Inferior parietal cortex (tissue), 1 donor: ENCODE measurements around the gene GTF2I.
"Not testable (repeated sequence)": the region's sequence is repeated elsewhere in the genome, so short reads cannot be mapped to it uniquely, and the experiment has no call there.

Experiments
- DNase-seq: peaks from one replicate; pipeline ENCODE4 v3.0.0-alpha.2; 2016; ENCODE audit errors: extremely low spot score

Gene GTF2I

DNA sequence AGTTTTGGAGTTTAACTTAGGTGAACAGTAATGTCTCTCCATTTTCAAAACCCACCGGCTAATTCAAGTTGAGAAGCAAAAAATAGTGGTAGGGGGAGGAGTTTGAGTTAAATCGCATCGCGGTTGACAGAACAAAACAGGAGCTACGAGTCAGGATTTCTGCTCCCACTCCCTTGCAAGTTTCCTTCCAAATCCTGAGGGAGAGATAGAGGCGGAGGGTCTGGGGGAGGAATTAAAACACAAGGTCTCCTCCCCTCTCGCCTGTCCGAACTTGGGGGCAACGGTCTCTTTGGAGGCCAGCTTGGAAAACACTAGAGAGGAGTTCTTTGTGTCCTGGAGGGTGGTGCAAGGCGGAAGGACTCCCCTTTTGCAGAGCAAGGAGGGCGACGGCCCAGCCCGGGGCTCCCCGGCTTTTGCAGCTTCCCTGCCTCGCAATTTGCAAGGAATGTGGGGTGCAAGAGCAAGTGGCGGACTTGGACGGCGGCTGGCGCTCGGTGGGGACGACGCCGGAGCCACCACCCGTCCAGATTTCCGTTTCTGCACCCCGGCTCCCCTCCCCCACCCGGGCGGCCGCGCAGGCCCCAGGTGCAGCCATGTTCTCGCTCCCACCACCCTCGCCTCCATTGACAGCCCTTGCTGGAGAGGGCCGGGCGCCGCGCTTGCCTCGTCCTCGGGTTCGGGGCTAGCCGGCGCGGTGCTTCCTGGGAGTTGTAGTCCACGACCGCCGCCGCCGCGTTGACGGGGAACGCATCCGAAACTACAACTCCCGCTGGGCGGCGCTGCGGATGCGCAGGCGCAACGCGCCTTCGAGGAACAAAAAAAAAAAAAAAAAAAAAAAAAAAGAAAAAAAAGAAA is 454 bp upstream of the GTF2I start:
- DNase-seq = peak; percentile 96

DNA sequence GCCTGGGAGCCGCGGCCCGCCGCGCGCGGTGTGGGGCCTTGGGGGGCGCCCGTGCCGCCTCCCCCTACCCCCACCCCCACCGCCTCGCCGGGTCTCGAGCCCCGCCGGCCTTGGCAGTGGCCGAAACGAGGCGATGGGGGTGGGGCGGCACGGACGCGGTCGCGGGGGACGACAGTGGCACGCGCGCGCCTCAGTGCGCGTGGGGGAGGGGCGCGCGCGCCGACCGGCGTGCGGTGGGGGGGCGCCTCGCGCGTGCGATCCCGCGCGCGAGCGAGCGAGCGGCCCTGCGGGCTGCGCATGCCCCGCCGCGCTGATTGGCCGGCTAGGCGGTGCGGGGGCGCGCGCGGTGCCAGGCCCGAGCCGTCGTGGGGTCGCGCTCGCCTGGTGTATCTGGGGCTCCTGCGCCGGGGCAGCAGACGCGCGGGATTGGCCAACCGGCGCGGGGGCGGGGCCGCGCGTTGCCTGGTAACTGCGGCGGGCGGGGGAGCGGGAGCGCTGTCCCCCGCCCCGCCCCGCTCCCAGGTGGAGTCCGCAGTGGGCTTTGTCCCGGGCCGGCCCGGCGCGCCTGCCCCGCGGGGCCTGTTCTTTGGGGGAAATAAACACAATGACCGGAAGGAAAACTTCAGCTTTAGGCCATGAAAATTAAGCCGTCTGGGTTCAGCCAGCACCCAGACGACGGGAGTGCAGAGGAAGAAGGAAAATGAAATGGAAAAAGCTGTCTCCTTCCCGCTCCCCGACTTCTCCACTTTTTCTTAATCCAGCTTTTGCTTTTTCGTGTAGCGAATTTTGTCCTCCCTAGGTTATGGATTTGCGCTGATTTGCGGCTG is 873 bp downstream of the GTF2I start:
- peak; percentile 88 for DNase-seq

DNA sequence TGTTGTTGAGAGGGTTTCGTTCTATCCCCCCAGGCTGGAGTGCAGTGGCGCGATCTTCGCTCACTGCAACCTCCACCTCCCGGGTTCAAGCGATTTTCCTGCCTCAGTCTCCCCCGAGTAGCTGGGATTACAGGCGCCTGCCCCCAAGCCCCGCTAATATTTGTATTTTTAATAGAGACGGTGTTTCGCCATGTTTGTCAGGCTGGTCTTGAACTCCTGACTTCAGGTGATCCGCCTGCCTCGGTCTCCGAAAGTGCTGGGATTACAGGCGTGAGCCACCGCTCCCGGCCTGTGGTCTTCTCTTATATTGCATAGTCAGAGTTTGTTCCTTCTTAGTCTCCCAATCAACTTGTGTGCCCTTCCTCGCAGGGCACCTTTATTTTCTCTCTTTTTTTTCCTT is 2.7 kb downstream of the GTF2I start:
- not testable (repeated sequence) for DNase-seq

DNA sequence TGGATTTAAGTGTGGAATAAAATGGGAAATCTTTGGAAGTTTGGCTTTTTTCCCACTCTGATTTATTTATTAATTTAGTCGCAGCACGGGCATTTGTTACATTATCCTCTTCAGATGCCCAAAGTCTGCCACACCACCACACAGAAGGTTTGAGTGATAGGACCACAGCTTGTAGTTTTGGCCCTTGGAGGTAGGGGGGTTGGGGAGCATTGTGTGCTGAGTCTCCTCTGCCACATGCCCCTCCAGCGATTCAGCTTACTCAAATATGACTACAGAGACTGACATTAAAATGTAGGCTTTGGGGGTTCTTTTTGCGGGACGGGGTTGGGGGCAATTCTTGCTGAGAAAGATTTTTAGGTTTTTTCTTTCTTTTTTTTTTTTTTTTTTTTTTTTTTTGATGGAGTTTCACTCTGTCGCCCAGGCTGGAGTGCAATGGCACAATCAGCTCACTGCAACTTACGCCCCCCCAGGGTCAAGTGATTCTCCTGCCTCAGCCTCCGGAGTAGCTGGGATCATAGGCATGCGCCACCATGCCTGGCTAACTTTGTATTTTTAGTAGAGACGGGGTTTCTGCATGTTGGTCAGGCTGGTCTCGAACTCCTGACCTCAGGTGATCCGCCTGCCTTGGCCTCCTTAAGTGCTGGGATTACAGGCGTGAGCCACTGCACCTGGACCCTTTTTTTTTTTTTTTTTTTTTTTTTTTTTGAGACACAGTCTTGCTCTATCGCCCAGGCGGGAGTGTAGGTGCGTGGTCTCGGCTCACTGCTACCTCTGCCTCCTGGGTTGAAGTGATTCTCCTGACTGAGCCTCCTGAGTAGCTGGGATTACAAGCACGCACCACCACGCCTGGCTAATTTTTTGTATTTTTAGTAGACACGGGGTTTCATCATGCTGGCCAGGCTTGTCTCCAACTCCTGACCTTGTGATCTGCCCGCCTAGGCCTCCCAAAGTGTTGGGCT is 4.6 kb downstream of the GTF2I start:
- DNase-seq = not testable (repeated sequence)

DNA sequence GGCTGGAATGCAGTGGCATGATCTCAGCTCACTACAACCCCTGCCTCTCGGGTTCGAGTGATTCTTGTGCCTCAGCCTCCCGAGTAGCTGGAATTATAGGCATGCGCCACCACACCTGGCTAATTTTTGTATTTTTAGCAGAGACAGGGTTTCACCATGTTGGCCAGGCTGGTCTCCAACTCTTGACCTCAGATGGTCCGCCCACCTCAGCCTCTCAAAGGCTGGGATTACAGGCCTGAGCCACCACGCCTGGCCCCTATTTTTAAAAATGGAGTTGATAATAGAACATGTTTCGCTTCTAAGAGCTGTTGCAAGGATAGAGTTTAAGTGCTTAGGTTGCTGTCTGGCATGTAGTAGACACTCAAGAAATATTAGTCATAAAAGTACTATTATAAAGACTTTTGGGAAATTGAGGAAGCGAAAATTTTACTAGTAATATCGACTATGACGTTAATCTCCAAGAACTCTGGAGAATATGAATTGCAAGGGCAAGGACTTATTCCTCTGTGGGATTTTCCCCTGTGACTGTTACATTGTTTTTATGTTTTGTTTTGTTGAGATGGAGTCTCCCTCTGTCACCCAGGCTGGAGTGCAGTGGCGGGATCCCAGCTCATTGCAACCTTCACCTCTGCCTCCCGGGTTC is 7.9 kb downstream of the GTF2I start:
- no peak for DNase-seq

DNA sequence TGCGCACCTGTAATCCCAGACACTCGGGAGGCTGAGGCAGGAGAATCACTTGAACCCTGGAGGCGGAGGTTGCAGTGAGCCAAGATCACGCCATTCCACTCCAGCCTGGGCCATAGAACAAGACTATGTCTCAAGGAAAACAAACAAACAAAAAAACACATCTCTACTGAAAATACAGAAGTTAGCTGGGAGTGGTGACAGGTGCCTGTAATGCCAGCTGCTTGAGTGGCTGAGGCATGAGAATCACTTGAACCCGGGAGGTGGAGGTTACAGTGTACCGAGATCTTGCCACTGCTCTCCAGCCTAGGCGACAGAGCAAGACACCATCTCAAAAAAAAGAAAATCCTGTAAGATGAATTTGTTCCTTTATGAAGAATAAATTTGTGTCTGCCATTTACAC is 9.5 kb downstream of the GTF2I start:
- not testable (repeated sequence) for DNase-seq

DNA sequence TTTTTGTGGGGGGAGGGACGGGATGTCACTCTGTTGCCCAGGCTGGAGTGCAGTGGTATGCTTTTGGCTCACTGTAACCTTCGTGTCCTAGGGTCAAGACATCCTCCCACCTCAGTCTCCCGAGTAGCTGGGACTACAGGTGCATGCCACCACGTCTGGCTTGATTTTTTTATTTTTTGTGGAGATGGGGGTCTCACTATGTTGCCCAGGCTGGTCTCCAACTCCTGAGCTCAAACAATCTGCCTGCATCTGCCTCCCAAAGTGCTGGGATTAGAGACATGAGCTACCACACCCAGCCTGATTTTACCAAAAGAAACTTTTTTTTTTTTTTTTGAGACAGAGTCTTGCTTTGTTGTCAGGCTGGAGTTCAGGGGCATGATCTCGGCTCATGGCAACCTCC is 10.0 kb downstream of the GTF2I start:
- not testable (repeated sequence) for DNase-seq

DNA sequence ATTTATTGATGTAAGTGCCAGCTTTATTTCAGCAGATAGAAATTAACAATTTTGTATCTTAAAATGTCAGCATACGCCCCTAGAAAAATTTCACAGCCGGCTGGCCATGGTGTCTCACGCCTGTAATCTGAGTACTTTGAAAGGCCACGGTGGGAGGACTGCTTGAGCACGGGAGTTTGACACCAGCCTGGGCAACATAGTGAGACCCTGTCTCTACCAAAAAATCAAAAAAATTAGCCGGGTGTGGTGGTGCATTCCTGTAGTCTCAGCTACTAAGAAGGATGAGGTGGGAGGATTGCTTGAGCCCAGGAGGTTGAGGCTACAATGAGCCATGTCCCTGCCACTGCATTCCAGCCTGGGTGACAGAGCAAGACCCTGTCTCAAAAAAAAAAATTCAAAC is 14.1 kb downstream of the GTF2I start:
- DNase-seq = no peak

DNA sequence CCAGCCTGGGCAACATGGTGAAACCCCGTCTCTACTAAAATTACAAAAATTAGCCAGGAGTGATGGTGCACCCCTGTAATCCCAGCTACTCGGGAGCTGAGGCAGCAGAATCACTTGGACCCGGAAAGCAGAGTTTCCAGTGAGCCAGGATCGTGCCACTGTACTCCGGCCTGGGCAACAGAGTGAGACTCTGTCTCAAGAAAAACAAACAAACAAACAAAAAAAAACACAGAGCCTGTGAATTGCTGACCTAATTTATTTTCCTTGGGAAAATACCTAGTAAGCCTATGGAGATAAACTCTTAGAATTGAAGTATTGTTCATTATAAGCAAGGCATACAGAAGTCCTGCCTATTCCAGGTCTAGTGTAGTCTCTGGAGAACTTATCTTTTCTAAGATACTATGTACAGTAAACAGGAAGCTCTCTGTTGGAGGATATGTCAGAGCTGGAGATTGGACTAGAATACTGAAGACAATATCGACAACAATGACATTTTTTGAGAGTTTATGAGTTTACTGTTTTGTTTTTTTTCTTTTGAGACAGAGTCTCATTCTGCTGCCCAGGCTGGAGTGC is 14.9 kb downstream of the GTF2I start:
- DNase-seq = no peak

DNA sequence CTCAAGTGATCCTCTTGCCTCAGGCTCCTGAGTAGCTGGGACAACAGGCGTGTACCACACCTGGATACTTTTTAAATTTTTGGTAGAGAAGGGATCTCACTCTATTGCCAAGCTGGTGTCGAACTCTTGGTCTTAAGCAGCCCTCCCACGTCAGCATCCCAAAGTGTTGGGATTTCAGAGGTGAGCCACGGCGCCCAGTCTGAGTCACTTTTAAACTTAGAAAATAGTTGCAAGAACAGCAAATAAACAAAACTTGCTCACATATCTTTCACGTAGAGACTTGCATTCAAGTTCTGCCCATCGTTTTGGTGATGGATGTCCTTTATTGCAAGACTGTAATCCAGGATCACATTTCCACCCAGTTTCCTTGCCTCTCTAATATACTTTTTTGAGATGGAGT is 16.6 kb downstream of the GTF2I start:
- no peak for DNase-seq

DNA sequence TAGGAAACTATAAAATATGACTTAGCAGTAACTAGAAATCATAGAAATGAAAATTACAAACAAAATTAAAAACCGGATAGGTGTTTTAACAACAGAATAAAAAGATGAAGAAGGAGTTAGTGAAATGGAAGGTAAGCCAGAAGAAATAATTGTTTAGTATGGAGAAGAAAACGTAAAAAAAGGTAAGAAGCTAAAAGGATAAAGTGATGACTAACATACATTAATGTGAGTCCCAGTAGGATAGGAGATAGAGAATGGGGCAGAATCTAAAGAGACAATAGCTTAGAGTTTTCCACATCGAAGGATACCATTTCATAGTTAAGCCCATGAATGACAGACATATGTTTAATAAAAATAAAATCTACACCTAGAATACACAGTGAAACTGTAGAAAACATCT is 25.3 kb downstream of the GTF2I start:
- DNase-seq = no peak

DNA sequence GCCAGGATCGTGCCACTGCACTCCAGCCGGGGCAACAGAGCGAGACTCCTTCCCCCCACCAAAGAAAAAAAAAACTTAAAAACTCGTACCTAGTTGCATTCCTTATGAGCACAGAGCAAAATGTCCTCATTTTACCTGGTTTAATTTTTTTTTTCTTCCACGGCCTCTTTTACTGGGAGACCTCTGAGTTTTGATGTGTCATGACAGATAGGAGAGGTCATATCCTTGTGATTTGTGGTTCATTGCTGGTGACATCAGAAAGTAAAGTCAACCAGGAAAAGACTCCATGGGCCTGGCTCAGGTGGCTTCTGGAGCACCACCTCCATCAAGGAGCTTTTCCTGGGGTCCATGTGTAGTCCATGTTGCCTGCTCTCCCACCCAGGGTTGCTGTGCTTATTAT is 26.3 kb downstream of the GTF2I start:
- DNase-seq = no peak

DNA sequence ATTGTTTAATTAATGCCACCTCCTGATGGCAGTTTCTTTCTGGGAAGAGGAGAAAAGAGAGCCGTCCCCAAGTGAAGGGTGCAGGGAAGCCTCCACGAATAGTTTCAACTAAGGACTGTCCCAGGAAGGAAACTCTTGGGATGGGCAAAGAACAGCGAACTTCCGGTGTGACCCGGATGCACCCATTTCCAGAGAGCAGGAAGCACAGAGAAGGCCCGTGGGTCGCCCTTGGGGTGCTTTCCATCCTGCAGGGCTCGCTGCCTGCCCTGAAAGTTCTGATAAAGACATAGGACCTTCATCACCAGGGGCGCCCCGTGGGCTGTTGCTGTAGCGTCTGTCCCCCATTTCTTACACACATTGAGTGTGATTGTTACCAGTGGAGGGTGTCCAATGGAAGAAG is 27.0 kb downstream of the GTF2I start:
- DNase-seq = no peak

DNA sequence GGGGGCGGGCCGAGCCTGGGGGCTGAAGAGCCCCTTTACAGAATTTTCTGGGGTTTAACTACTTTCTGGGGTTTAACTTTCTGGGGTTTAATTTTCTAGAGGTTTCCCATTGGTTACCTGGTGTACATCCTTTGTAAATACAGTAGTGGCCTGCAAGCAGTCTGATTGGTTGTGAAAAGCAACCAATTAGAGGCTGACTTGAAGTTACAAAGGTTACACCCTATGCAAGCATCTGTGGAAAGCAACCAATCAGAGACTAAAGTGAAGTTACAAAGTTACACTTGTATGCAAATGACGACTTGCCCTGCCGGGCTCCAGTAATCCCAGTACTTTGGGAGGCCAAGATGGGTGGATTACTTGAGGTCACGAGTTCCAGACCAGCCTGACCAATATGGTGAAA is 27.4 kb downstream of the GTF2I start:
- DNase-seq = no peak

DNA sequence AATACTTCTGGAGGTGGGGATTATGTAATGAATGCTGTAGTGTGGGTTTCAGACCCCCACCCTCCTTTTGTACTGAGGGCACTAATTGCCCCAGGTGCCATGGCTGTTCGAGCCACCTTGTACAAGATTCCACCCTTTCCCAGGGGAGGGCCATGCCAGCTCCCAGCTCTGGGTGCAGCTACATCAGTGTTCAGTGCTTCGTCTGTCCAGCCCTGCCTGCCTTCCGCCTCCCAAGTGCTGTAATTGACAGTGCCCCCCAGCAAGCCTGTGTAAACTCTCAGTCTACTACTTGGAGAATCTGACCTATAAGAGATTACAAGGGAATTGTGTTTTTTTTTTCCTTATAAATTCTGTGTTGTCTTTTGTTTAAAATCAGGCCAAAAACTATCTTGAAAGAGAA is 33.0 kb downstream of the GTF2I start:
- DNase-seq = no peak

DNA sequence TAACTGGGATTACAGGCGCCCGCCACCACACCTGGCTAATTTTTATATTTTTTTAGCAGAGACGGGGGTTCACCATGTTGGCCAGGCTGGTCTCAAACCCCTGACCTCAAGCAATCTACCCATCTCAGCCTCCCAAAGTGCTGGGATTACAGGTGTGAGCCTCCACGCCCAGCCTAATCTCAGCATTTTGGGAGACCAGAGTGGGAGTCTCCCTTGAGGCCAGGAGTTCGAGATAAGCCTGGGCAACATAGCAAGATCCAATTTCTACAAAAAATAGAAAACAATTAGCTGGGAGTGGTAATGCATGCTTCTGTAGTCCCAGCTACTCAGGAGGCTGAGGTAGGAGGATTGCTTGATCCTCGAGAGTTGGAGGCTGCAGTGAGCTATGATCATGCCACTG is 46.9 kb downstream of the GTF2I start:
- DNase-seq = not testable (repeated sequence)

DNA sequence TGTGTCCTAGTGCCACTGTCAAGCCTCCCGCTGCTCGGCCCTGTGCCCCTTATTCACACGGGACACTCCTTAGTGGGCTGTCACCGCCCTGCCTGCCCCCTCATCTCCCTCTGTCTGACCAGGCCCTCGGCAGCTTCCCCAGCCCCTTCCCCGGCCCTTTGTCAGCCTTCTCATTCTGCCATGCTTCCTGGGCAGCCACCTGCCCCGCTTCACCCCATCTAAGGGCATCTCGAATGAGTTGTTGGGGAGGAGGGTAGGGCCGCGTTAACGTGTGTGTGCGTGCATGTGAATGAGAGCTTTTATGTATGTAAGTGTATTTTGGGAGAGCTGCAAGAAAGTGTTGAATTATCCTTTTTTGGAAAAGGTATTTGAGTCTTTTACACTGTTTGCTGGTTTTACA is 49.7 kb downstream of the GTF2I start:
- DNase-seq = no peak

DNA sequence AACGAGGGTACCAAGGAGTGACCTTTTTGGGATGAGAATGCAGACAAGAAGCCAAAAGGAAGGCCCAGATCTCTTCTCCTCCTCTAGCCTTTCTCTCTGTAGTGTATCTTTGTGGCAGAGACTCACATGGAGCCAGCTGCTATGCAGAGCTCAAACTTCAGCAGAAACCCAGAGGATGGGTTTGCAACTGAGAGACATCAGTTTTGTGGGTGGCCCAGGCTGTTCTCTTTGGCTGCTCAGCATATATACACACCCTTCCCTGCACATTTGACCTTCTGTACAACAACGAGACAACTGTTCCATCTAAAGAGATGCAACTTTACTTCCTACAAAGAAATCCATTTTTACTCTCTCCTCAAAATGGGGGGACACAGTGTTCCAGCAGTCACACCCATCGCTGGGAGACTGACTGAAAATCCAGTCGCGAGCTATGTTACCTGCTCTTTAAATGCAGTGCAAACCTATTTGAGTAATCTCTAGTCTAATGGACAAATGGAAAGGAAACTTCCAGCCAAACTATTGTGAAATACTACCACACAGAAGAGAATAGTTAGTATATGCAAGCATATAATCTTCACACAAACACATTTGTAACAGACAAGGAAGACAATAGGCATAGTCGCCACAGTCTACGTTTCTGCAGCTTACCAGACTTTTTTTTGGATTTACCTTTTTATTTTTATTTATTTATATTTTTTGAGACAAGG is 51.2 kb downstream of the GTF2I start:
- no peak for DNase-seq

DNA sequence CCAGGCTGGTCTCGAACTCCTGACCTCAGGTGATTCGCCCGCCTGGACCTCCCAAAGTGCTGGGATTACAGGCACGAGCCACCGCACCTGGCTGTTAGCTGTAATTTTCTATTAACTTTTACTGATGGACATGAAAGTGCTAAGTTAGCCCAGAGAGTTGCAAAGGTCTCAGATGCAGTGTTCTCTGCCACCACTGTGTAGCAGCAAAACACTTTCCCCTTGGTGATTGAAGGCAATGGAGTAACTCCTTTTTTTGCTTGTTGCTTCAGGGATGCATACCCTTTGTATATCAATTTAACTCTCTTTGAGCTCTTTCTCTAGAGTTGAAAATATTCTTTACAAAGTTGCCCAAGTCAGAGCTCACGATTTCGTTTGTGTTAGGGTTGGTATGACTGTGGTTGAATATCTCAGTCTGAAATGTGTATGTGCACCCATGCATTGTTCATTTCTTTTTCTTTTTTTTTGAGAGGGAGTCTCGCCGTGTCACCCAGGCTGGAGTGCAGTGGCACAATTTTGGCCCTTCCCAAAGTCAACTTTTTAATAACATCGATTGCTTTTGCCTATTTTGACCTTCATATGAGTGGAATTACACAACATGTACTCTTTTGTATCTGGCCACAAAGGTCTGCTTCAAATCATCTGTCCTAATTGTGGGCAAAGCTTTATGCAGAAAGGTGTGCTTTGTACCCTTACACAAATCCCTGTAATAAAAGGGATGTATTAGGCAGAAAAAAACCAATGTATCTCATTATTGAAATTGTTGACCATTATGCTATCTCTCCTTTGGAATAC is 52.6 kb downstream of the GTF2I start:
- DNase-seq = no peak

DNA sequence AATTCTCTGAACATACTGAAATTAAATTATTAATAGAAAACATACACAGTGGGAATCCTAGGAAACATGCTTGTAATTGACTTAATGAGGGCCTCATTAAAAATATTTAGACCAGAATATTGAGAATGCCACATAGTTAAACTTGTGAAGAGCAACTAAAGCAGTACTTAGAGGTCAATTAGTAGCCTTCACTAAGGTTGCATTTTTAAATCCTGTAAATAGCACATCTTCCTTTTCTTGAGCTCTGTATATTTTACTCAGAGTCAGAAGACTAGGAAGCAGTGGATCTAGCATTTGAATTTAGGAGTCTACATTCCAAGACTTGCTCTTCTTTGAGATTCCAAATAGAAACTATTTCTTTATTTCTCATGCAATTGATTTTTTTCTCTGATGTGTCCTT is 56.0 kb downstream of the GTF2I start:
- DNase-seq = no peak
